ENCODE data around the gene QSOX2. TPM values are rescaled to one million over a fixed set of nuclear protein-coding genes. Genes with fewer than 3 reads are reported as not detected.

Gene QSOX2
- total RNA-seq, 1 donor from 2014 or later: 6.1 TPM

- no peaks in the 10 kb centered on the region for H3K9me3 ChIP-seq
- intact Hi-C loops (cut with DNase I): no loop called here
- no peak overlapping the region for H3K4me3 ChIP-seq
- H3K36me3 ChIP-seq: peaks cover 0 to 7% of the 10 kb centered on the region in 2 donors
- TF ChIP-seq POLR2AphosphoS5 (IDR thresholded peaks at IDR 0.05; ENCODE audit: insufficient read depth in 1 of 2, low read depth in 1 of 2) (no peak), POLR2A (IDR thresholded peaks at IDR 0.05) (no peak), CTCF (IDR thresholded peaks at IDR 0.05) (no peak)
- no peaks in the 10 kb centered on the region for H3K4me1 ChIP-seq
- no peak for DNase-seq (ENCODE audit: extremely low spot score in 2 of 2)
- H3K27me3 ChIP-seq: no peaks in the 10 kb centered on the region
- no peak overlapping the region for H3K27ac ChIP-seq
Measured at GRCh38 chr9:136232969-136233368, 12.6 kb downstream of the QSOX2 start.

- H3K27ac ChIP-seq: no peak overlapping the region
- TF ChIP-seq POLR2A (IDR thresholded peaks at IDR 0.05): no peak
- TF ChIP-seq CTCF (IDR thresholded peaks at IDR 0.05): no peak
- TF ChIP-seq POLR2AphosphoS5 (IDR thresholded peaks at IDR 0.05; ENCODE audit: insufficient read depth in 1 of 2, low read depth in 1 of 2): no peak
- peaks cover 0 to 2% of the 10 kb centered on the region in 2 donors for H3K36me3 ChIP-seq
- DNase-seq (ENCODE audit: extremely low spot score in 2 of 2): no peak
- H3K27me3 ChIP-seq: no peaks in the 10 kb centered on the region
- intact Hi-C loops (cut with DNase I): no loop called here
- H3K9me3 ChIP-seq: no peaks in the 10 kb centered on the region
- H3K4me3 ChIP-seq: no peak overlapping the region
- no peaks in the 10 kb centered on the region for H3K4me1 ChIP-seq
Measured at GRCh38 chr9:136231478-136232297, 13.9 kb downstream of the QSOX2 start.

- Histone ChIP-seq H3K9me3 (no peaks in the 10 kb centered on the region), H3K4me3 (no peak overlapping the region), H3K27ac (no peak overlapping the region), H3K4me1 (peaks cover 7% of the 10 kb centered on the region), H3K27me3 (no peaks in the 10 kb centered on the region), H3K36me3 (no peaks in the 10 kb centered on the region)
- TF ChIP-seq POLR2AphosphoS5 (IDR thresholded peaks at IDR 0.05; ENCODE audit: insufficient read depth in 1 of 2, low read depth in 1 of 2): no peak
- no peak for TF ChIP-seq POLR2A (IDR thresholded peaks at IDR 0.05)
- TF ChIP-seq CTCF (IDR thresholded peaks at IDR 0.05): no peak
- no peak for DNase-seq (ENCODE audit: extremely low spot score in 2 of 2)
- intact Hi-C loops (cut with DNase I): no loop called here
Measured at GRCh38 chr9:136230773-136231172, 14.8 kb downstream of the QSOX2 start.

- H3K27ac ChIP-seq: no peak overlapping the region
- no peaks in the 10 kb centered on the region for H3K36me3 ChIP-seq
- no peak overlapping the region for H3K4me3 ChIP-seq
- intact Hi-C loops (cut with DNase I): no loop called here
- no peaks in the 10 kb centered on the region for H3K9me3 ChIP-seq
- H3K4me1 ChIP-seq: peaks cover 8% of the 10 kb centered on the region
- no peak for DNase-seq (ENCODE audit: extremely low spot score in 2 of 2)
- no peaks in the 10 kb centered on the region for H3K27me3 ChIP-seq
- TF ChIP-seq CTCF (IDR thresholded peaks at IDR 0.05) (no peak), POLR2A (IDR thresholded peaks at IDR 0.05) (no peak), POLR2AphosphoS5 (IDR thresholded peaks at IDR 0.05; ENCODE audit: insufficient read depth in 1 of 2, low read depth in 1 of 2) (no peak)
Measured at GRCh38 chr9:136230365-136230764, 15.2 kb downstream of the QSOX2 start.
